ENCODE measurements around the gene KISS1R.

Gene KISS1R

GRCh38 chr19:940591-941291, 23.6 kb downstream of the KISS1R start:
- peak; percentile 61 for DNase-seq

GRCh38 chr19:941292-942132, 24.4 kb downstream of the KISS1R start:
- no peak for DNase-seq

GRCh38 chr19:942133-942645, 25.1 kb downstream of the KISS1R start:
- DNase-seq, result no peak

GRCh38 chr19:943551-944170, 26.5 kb downstream of the KISS1R start:
- DNase-seq, result no peak

- no peak for DNase-seq
Measured at GRCh38 chr19:944171-944567, 27.0 kb downstream of the KISS1R start.

- no peak for DNase-seq
Measured at GRCh38 chr19:944663-945241, 27.6 kb downstream of the KISS1R start.

GRCh38 chr19:945401-946252, 28.5 kb downstream of the KISS1R start:
- no peak for DNase-seq

GRCh38 chr19:947090-947706, 30.1 kb downstream of the KISS1R start:
- DNase-seq, result no peak

GRCh38 chr19:947707-948539, 30.8 kb downstream of the KISS1R start:
- no peak for DNase-seq

GRCh38 chr19:948842-949496, 31.8 kb downstream of the KISS1R start:
- DNase-seq, result no peak

GRCh38 chr19:950352-951066, 33.4 kb downstream of the KISS1R start:
- DNase-seq, result no peak

GRCh38 chr19:952049-952679, 35.0 kb downstream of the KISS1R start:
- no peak for DNase-seq

- DNase-seq, result no peak
Measured at GRCh38 chr19:952680-953444, 35.7 kb downstream of the KISS1R start.

- DNase-seq, result no peak
Measured at GRCh38 chr19:953445-954271, 36.5 kb downstream of the KISS1R start.

GRCh38 chr19:954272-954671, 37.1 kb downstream of the KISS1R start:
- DNase-seq, result no peak

GRCh38 chr19:954672-955494, 37.8 kb downstream of the KISS1R start:
- DNase-seq, result no peak

Measured in NCI-H1436 (cell line).